M059J (cell line): Measurements from ENCODE around the gene SLC22A12. TPM values are rescaled to one million over a fixed set of nuclear protein-coding genes. Genes with fewer than 3 reads are reported as not detected.
A peak's percentile ranks its signal among the peaks of the same experiment; 100 is the strongest.

Source experiments
- DNase-seq: peaks from one replicate; pipeline ENCODE4 v3.0.0-alpha.2; 2012; ENCODE audit warnings: low read depth
- total RNA-seq: library from RNA; depleted of rRNA; stranded (reverse); fragments of >200 nt; shearing (Covaris generic); gene quantifications from 2 replicates; pipeline ENCODE4 v1.2.3, GENCODE V29; 2014

The SLC22A12 gene
- total RNA-seq, 1 experiment from 2014 or later, result not detected

GRCh38 chr11:64624883-64625481 lies 34.0 kb downstream of the SLC22A12 start:
- no peak for DNase-seq

GRCh38 chr11:64626637-64627036 lies 35.6 kb downstream of the SLC22A12 start:
- DNase-seq, result no peak

- no peak for DNase-seq
These were observed 36.4 kb downstream of the SLC22A12 start for GRCh38 chr11:64627371-64627770.

GRCh38 chr11:64628596-64628995 lies 37.6 kb downstream of the SLC22A12 start:
- DNase-seq, result no peak

GRCh38 chr11:64629103-64629502 lies 38.1 kb downstream of the SLC22A12 start:
- no peak for DNase-seq

- no peak for DNase-seq
These were observed 39.0 kb downstream of the SLC22A12 start for GRCh38 chr11:64629796-64630562.

DNA sequence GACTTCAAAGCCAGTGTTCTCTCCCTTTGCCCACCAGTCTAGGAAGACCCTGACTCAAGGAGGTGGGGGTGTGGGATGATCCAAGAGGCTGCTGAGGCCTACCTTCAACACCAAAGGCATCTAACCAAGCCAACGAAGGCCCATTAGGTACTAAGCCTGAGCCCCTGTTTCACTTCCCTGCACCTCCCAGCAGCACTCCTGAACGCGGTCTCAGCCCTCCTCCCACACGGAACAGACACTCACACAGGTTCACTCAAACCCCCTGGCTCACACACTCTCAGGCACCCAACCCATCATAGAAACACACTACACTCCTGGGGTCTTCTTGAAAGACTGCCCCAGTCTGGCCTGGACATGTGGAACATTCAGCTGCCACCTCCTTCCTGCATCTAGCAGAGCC lies 40.7 kb downstream of the SLC22A12 start:
- no peak for DNase-seq

DNA sequence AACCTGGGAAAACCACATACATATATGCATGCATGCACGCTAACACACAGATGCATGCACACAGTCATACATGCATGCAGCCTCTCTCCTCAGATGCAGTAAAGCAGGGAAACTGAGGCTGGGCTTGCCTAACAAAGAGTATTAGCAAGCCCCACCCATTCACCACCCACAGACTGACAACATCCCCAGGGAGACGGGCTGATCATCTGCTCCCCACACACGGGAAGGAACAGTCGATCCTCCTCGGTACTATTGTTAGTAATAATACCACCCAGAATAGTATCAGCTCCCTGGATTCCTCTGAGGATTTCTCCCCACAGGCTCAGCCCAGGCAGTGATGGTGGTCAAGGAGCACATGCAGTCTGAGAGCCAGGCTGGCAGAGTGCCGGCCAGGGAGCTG lies 41.2 kb downstream of the SLC22A12 start:
- DNase-seq, result no peak

GRCh38 chr11:64632654-64633053 lies 41.6 kb downstream of the SLC22A12 start:
- no peak for DNase-seq

DNA sequence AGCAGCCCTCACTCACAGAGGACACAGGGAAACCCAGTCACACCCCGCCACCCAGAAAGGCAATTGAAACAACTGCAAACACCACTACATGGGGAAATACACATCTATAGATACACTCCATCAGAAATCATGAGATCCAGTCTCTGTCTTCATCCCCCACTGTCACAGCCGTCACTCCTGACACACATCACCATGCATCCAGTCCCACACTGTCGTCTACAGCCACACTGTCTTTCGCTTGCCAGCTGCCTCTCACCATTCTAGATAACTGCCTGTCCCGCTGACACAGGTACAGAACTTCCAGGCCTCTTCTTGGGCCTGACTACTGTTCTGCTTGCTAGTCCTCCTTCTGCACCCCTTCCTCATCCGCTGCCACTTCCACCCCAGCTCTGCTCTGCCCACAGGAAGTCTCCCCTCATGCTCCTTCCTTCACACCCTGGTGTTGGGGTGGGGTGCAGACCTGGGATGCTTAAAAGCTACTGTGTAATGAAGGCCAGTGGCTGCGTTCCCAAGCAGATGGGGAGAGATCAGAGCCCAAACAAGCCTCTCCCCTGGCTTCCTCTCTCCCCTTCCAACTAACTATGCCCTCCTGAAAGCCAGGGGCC lies 42.6 kb downstream of the SLC22A12 start:
- DNase-seq, result no peak

GRCh38 chr11:64637334-64638017 lies 46.5 kb downstream of the SLC22A12 start:
- DNase-seq, result no peak

DNA sequence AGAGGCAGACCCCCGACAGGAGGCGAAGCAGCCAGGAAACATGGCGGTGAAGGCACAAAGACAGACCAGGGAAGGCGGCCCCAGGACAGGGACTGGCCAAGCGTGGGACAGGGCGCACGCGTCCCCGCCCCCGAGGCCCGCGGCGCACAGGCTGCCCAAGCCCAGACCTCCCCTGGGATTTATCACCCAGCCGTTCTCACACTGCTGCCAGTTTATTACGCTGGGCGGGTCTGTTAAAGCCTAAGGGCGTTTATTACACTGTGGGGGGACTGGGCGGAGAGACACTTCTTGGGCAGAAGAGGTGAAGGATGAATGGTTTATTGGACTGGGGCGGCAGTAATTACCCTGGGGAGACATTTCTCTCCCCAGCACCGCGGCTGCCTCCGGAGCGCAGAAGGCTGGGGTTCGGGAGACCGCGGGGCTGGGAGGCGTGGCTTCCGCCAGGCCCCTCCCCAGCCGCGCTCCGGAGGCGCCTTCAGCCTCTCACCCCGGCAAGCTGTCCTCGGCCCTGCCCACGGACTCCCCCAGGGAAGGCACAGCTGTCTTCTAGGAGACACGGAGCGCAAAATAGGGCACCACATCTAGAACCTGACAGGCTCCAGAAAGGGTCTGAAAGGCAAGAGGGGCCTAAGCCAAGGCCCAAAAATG lies 47.1 kb downstream of the SLC22A12 start:
- DNase-seq, result no peak

DNA sequence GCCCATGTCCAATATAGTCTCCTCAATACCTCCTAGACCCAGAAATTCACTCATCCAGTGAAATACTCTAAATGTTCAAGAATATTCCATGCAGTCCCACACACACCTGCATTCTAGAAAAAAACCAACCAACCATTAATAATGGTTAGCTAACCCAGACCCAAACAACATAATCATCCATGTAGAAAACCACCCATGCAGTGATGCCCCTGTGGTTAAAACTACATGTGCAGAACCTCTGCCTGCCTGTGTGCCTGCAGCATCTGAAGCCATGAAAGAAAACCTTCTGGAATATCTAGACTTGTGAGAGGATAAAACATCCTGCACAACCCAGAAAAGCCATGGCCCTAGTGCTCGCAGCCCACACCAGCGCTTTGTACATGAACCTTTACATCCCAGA lies 47.8 kb downstream of the SLC22A12 start:
- no peak for DNase-seq

DNA sequence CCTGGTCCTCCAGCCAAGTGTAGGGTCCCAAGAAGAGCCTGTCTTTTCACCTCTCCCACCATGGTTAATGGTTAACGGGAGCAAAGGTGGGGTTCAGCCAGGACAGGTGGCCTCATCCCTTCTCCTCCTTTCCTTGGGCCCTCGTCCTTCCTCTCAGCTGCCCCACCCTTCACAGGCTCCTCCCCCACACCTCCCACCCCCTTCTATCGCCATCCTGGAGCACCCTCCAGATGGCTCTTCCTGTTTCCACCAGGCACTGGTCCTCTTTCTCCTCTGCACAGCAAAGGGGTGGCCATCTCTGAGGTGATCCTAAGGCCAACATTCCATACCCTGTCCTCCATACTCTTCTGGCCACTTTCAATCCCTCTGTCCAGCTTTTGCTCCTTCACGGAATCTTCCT lies 48.9 kb downstream of the SLC22A12 start:
- DNase-seq, result no peak

DNA sequence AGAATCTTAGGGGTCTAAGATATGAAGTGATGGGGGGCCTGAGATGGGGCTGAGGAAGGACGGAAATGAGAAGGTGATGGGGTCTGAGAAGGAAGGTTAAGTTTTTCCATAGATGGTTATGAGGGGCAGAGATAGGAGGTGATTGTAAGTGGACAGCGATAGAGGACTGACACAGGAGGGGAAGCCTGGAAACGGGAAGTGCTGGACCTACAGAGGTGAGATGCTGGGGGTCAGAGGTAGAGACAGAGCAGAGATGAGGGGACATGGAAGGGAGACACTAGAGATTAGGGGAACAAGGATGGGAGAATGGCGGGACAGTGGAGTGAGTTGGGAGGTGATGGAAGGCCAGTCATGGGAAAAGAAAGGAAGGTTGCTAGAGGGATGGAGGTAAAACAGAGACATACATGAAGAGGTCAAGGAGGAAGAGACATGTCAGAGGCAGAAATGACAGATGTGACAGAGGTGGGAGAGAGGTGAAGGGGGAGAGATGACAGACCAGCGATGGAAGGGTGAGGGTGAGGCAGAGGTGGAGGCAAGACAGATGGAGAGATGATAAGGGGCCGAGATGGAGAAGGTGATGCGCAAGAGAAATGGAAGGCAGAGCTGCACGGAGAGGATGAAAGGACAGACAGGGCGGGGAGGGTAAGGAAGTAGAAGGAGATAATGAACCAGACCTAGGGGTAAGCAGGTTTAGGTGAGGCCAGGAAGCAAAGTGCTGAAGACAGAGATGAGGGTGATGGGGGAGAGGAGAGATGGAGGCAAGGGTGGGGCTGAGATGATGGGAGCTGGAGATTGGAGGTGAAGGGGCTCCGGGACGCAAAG lies 50.8 kb downstream of the SLC22A12 start:
- DNase-seq, result no peak

DNA sequence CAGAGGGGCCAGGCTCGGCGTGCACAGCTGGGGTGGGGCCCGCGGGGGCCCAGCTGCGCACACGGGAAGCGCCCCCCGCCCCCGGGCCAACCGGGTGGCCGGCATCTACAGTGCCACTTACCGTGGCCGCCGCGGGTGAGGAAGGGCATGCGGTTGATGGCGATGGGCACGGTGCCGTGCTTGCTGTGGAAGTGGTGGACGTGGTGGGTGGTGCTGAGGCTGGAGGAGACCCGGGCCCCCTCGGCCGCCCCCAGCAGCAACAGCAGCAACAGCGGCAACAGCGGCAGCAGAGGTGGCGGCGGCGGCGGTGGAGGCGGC lies 51.4 kb downstream of the SLC22A12 start:
- DNase-seq, result no peak

DNA sequence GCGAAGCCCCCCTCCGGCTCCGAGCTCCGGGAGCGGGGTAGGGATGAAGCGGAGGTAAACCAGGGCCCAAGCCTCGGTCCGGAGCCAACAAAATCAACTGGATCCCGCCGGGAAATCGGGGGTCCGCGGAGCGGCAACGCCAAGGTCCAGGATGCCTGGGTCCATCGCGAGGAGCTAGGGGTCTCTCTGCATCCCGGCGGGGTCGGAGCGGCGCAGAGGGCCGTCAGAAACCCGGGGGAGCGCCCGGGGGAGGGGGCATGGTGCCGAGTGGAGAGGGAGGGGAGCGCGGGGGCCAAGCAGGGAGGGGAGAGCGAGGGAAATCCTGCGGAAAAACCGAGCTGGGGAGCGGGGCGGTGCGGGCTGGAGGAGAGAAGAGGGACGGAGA lies 51.8 kb downstream of the SLC22A12 start:
- no peak for DNase-seq

- DNase-seq, result no peak
These were observed 52.3 kb downstream of the SLC22A12 start for GRCh38 chr11:64643256-64643881.

DNA sequence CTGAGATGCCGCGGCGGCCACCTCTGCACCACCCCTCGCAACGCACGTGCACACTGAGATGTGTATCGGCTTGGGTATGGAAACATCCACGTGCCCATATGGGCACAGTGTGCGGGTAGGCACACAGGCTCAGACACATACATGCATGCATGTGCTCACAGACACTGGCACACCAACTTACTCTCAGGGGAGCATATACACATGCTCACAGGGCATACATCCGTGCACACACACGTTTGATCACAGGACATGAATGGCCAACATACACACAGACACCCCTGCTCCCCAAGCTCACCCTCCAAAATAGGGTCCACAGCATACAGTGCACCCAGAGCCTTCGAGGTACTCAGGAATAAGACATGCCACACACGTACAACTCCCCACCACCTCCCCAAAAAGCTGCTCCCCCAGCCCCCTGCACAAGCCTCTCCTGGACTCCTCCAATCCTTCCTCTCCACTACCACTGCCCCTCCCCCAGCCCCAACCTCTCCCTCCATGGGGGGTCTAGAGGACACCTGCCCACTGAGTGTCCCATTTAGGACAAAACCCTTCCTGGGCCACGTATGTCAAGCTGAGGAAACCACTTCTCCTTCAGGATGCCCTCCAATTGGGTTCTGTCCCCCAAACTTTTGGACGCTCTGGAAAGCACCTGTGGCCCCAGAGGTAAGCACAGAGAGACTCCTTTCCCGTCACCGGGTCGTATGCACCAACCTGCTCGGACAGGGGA lies 53.1 kb downstream of the SLC22A12 start:
- DNase-seq, result no peak

DNA sequence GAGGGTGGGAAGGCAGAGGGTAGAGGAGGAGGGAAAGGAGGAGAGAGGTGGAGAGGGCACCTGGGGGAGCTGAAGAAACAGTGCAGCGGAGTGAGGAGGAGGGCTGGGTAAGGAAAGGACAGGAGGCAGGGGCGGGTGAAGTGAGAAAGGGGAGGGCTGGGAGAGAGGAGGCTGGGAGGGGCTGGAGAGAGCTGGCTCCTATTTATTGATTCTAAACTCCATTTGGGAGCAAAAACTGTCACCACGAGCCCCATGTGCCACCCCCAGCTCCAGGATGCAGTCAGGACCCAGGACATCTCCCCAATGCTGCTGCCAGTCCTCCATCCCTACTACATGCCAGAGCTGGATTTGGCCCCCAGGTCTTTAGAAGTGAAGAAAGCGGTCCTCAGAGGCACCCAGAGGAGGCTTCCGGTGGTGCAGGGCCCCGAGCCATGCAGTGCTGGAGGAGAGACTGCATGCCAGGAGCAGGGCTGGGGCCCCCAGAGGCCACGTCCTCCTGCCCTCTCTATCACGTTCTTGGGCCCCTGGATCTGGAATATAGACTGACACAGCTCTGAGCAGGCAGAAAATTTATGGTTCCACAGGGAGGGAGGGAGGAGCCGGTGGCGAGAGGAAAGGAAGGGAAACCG lies 53.7 kb downstream of the SLC22A12 start:
- DNase-seq, result peak; percentile 10
